ENCODE results near the gene ASPSCR1. TPM values are rescaled to one million over a fixed set of nuclear protein-coding genes. Genes with fewer than 3 reads are reported as not detected.

Gene ASPSCR1
- total RNA-seq, 1 donor from 2014 or later, result 25.5 TPM

- intact Hi-C loops (cut with DNase I), result loop anchor here (5.0 kb wide), 1 partner anchor 194 kb away; no protein-coding TSS in a partner anchor
- ATAC-seq, result no peak
- DNase-seq (ENCODE audit: missing footprints), result no peak
Observed at GRCh38 chr17:81957691-81958432, 19.6 kb upstream of the ASPSCR1 start.

- intact Hi-C loops (cut with DNase I), result loop anchor here (1.0 to 5.0 kb wide), 2 partner anchors 63 to 194 kb away; no protein-coding TSS in a partner anchor
- ATAC-seq, result no peak
- no peak for DNase-seq (ENCODE audit: missing footprints)
Observed at GRCh38 chr17:81958633-81959342, 18.6 kb upstream of the ASPSCR1 start.

GRCh38 chr17:81959362-81960129 is 17.9 kb upstream of the ASPSCR1 start:
- ATAC-seq, result peak; percentile 90
- intact Hi-C loops (cut with DNase I), result loop anchor here (1.0 to 5.0 kb wide), 2 partner anchors 62 to 193 kb away; no protein-coding TSS in a partner anchor
- peak; percentile 92 for DNase-seq (ENCODE audit: missing footprints)

- DNase-seq (ENCODE audit: missing footprints) (no peak), ATAC-seq (no peak)
- intact Hi-C loops (cut with DNase I), result no loop called here
Observed at GRCh38 chr17:81960130-81960958, 17.1 kb upstream of the ASPSCR1 start.

GRCh38 chr17:81961087-81961511 is 16.3 kb upstream of the ASPSCR1 start, which contains the start of gene NOTUM:
Gene NOTUM (minus strand): TSS chr17:81961187. CDS start chr17:81960909, 278 bp downstream.
- DNase-seq (ENCODE audit: missing footprints) (no peak), ATAC-seq (no peak)
- intact Hi-C loops (cut with DNase I), result no loop called here

- DNase-seq (ENCODE audit: missing footprints) (no peak), ATAC-seq (no peak)
- intact Hi-C loops (cut with DNase I), result no loop called here
Observed at GRCh38 chr17:81961521-81962498, 15.6 kb upstream of the ASPSCR1 start.

GRCh38 chr17:81962499-81963441 is 14.7 kb upstream of the ASPSCR1 start:
- intact Hi-C loops (cut with DNase I), result no loop called here
- ATAC-seq, result no peak

GRCh38 chr17:81964081-81964849 is 13.2 kb upstream of the ASPSCR1 start:
- ATAC-seq, result no peak
- DNase-seq (ENCODE audit: missing footprints), result no peak
- intact Hi-C loops (cut with DNase I), result no loop called here

More at GRCh38 chr17:81962499-81963441, 14.7 kb upstream of the ASPSCR1 start:
- no peak for DNase-seq (ENCODE audit: missing footprints)

- intact Hi-C loops (cut with DNase I), result no loop called here
- DNase-seq (ENCODE audit: missing footprints) (peak; percentile 84), ATAC-seq (peak; percentile 84)
Observed at GRCh38 chr17:81966343-81967243, 10.8 kb upstream of the ASPSCR1 start.

- intact Hi-C loops (cut with DNase I), result no loop called here
- DNase-seq (ENCODE audit: missing footprints) (no peak), ATAC-seq (peak; percentile 3)
Observed at GRCh38 chr17:81967244-81967532, 10.2 kb upstream of the ASPSCR1 start.

- intact Hi-C loops (cut with DNase I), result no loop called here
- peak; percentile 85 for ATAC-seq
- DNase-seq (ENCODE audit: missing footprints), result peak; percentile 88
Observed at GRCh38 chr17:81967533-81968395, 9.7 kb upstream of the ASPSCR1 start.

- ATAC-seq (no peak), DNase-seq (ENCODE audit: missing footprints) (no peak)
- intact Hi-C loops (cut with DNase I), result no loop called here
Observed at GRCh38 chr17:81968396-81968745, 9.1 kb upstream of the ASPSCR1 start.

GRCh38 chr17:81968850-81969812 is 8.3 kb upstream of the ASPSCR1 start:
- intact Hi-C loops (cut with DNase I), result no loop called here
- no peak for ATAC-seq

More at GRCh38 chr17:81968850-81969812, 8.3 kb upstream of the ASPSCR1 start:
- DNase-seq (ENCODE audit: missing footprints), result no peak

All from Right ventricle myocardium inferior (tissue), 1 donor.